DND-41 (cell line): ENCODE results near the gene CLCN7.

ENCODE experiments used
- ATAC-seq: fragments of 200-7000 bp; cut with Tn5 transposase; 3 replicates; pipeline ENCODE4 v1.9.1; 2021; ENCODE audit warnings: low read depth; ENCODE audit not compliant: insufficient read depth
- DNase-seq: peaks from one replicate; pipeline ENCODE4 v3.0.0-alpha.2; 2020
- H2AFZ ChIP-seq: 2 replicates; pipeline ENCODE4 v1.6.0; 2012; ENCODE audit warnings: low read depth, low read length
- H3K27ac ChIP-seq: 2 replicates; pipeline ENCODE4 v1.5.1; 2012; ENCODE audit warnings: low read length, inconsistent platforms
- H3K27me3 ChIP-seq: fragments of 200-600 bp; sonication (generic); 2 replicates; pipeline ENCODE4 v1.6.0; 2012; ENCODE audit warnings: low read length, mild to moderate bottlenecking, inconsistent platforms; ENCODE audit not compliant: insufficient read depth, poor library complexity
- H3K36me3 ChIP-seq: 2 replicates; pipeline ENCODE4 v1.5.1; 2012; ENCODE audit warnings: low read length, inconsistent platforms; ENCODE audit not compliant: insufficient read depth
- H3K4me1 ChIP-seq: 2 replicates; pipeline ENCODE4 v1.5.1; 2012; ENCODE audit warnings: mild to moderate bottlenecking, low read length; ENCODE audit not compliant: insufficient read depth
- H3K4me2 ChIP-seq: 2 replicates; pipeline ENCODE4 v1.6.0; 2012; ENCODE audit warnings: mild to moderate bottlenecking, moderate library complexity, low read length, inconsistent platforms; ENCODE audit not compliant: insufficient read depth
- H3K4me3 ChIP-seq, 2 experiments: fragments of 200-600 bp in 1 of 2; shearing (Covaris generic) in 1 of 2; 2 replicates each; pipeline ENCODE4 v1.5.1; 2012 to 2016; ENCODE audit warnings: inconsistent platforms in 2 of 2, low read length in 2 of 2, mild to moderate bottlenecking in 2 of 2, low read depth in 1 of 2, moderate library complexity in 1 of 2
- H3K79me2 ChIP-seq: 2 replicates; pipeline ENCODE4 v1.6.0; 2012; ENCODE audit warnings: low read length, inconsistent platforms; ENCODE audit not compliant: insufficient read depth
- H3K9ac ChIP-seq: 2 replicates; pipeline ENCODE4 v1.6.0; 2012; ENCODE audit warnings: low read depth, mild to moderate bottlenecking, inconsistent platforms, low read length, moderate library complexity
- H3K9me3 ChIP-seq: 2 replicates; pipeline ENCODE4 v1.5.1; 2012; ENCODE audit warnings: low read length, moderate library complexity, mild to moderate bottlenecking, inconsistent platforms; ENCODE audit not compliant: insufficient read depth, severe bottlenecking
- H4K20me1 ChIP-seq: 2 replicates; pipeline ENCODE4 v1.6.0; 2012; ENCODE audit warnings: low read length; ENCODE audit not compliant: insufficient read depth
- CTCF ChIP-seq: IDR thresholded peaks from 2 replicates; pipeline ENCODE4 v1.5.1; 2012; ENCODE audit warnings: borderline replicate concordance, low read length, moderate library complexity, mild to moderate bottlenecking; ENCODE audit not compliant: poor library complexity, severe bottlenecking; ENCODE audit errors: extremely low read depth
- EZH2 ChIP-seq: IDR thresholded peaks from 3 replicates; pipeline ENCODE4 v1.6.1; 2012; ENCODE audit warnings: borderline replicate concordance, low read depth, mild to moderate bottlenecking, moderate library complexity, low read length, inconsistent platforms; ENCODE audit not compliant: severe bottlenecking

The CLCN7 gene

GRCh38 chr16:1460602-1461138 lies 14.2 kb downstream of the CLCN7 start:
- H3K79me2 ChIP-seq = peaks cover 16% of the 10 kb centered on the region; the same call in 1 of the 2 replicates
- H3K9ac ChIP-seq = no peak overlapping the region
- H3K9me3 ChIP-seq = no peaks in the 10 kb centered on the region
- H2AFZ ChIP-seq = no peak overlapping the region
- no peak overlapping the region for H3K27ac ChIP-seq
- no peak for ATAC-seq
- H3K27me3 ChIP-seq = no peaks in the 10 kb centered on the region
- H3K36me3 ChIP-seq = peaks cover 67% of the 10 kb centered on the region
- no peaks in the 10 kb centered on the region for H3K4me1 ChIP-seq
- peaks cover 16% of the 10 kb centered on the region for H4K20me1 ChIP-seq
- no peak for DNase-seq
- H3K4me2 ChIP-seq = no peak overlapping the region
- TF ChIP-seq CTCF (no peak), EZH2 (no peak)
- H3K4me3 ChIP-seq = no peak overlapping the region

- peaks cover 70% of the 10 kb centered on the region for H3K36me3 ChIP-seq
- peaks cover 12% of the 10 kb centered on the region for H4K20me1 ChIP-seq
- no peak overlapping the region for H3K9ac ChIP-seq
- no peaks in the 10 kb centered on the region for H3K9me3 ChIP-seq
- H3K79me2 ChIP-seq = peaks cover 9% of the 10 kb centered on the region; the same call in 1 of the 2 replicates
- no peak overlapping the region for H3K4me3 ChIP-seq
- H3K27ac ChIP-seq = no peak overlapping the region
- DNase-seq = no peak
- no peaks in the 10 kb centered on the region for H3K27me3 ChIP-seq
- H3K4me2 ChIP-seq = no peak overlapping the region
- no peak for ATAC-seq
- no peak overlapping the region for H2AFZ ChIP-seq
- no peaks in the 10 kb centered on the region for H3K4me1 ChIP-seq
- TF ChIP-seq EZH2 = no peak
- no peak for TF ChIP-seq CTCF
Observed at GRCh38 chr16:1459967-1460366, 14.9 kb downstream of the CLCN7 start.

- Histone ChIP-seq H3K36me3 (peaks cover 70% of the 10 kb centered on the region), H3K27ac (no peak overlapping the region), H2AFZ (no peak overlapping the region), H3K9ac (no peak overlapping the region), H3K4me2 (no peak overlapping the region), H3K4me1 (no peaks in the 10 kb centered on the region), H3K27me3 (no peaks in the 10 kb centered on the region), H4K20me1 (peaks cover 5% of the 10 kb centered on the region), H3K9me3 (no peaks in the 10 kb centered on the region), H3K79me2 (peaks cover 5% of the 10 kb centered on the region; the same call in 1 of the 2 replicates), H3K4me3 (no peak overlapping the region)
- DNase-seq (no peak), ATAC-seq (no peak)
- TF ChIP-seq EZH2 (no peak), CTCF (no peak)
Observed at GRCh38 chr16:1458977-1459341, 15.9 kb downstream of the CLCN7 start.
